Pancreas (tissue), 10 donors: ENCODE data around the gene TTLL10. TPM values are rescaled to one million over a fixed set of nuclear protein-coding genes. Genes with fewer than 3 reads are reported as not detected.
A peak's percentile ranks its signal among the peaks of the same experiment; 100 is the strongest.

Experiments used
- ATAC-seq, 4 donors: fragments of 200-7000 bp; cut with Tn5 transposase; one replicate each; pipeline versions ENCODE4 v1.8.0 to v1.9.1; 2020; ENCODE audit warnings: mild to moderate bottlenecking in 4 of 4, moderate library complexity in 4 of 4
- DNase-seq, 6 donors: peaks; one replicate each; pipeline ENCODE4 v3.0.0-alpha.2; 2020
- FAIRE-seq: peaks from 2 replicates; lab custom pipeline; 2012; peaks lifted over from hg19 to GRCh38; lab: Jason Lieb, UNC
- H3K27ac ChIP-seq, 4 donors: fragments of 200-600 bp; sonication (generic); 1 replicate in 3 of 4; 2 replicates in 1 of 4; pipeline versions ENCODE4 v1.5.0 to v1.8.0; 2020
- H3K27me3 ChIP-seq, 4 donors: fragments of 200-600 bp; one replicate each; pipeline ENCODE4 v1.8.0; 2021
- H3K36me3 ChIP-seq, 3 donors: fragments of 200-600 bp; sonication (generic) in 1 of 3; one replicate each; pipeline versions ENCODE4 v1.5.0 to v1.8.0; 2020 to 2021
- H3K4me1 ChIP-seq, 3 donors: fragments of 200-600 bp; one replicate each; pipeline ENCODE4 v1.8.0; 2021
- H3K4me3 ChIP-seq, 4 donors: fragments of 200-600 bp; sonication (generic) in 2 of 4; one replicate each; pipeline versions ENCODE4 v1.5.0 to v1.8.0; 2020 to 2021
- H3K9me3 ChIP-seq, 4 donors: fragments of 200-600 bp; one replicate each; pipeline ENCODE4 v1.8.0; 2021
- WGBS, 2 donors: extraction: QIAGEN DNeasy Blood & Tissue Kit; methylation state at CpG; one replicate each; pipeline ENCODE4 v1.1.7; 2013; 5-methylcytosine and 5-hydroxymethylcytosine counted together
- intact Hi-C, 3 donors: fragments of 100-400 bp; cut with DNase I; formaldehyde crosslinking; loops; one replicate each; pipeline versions ENCODE4 v1.11.1 to v1.14.2; 2022
- polyA plus RNA-seq, 2 donors: library from polyadenylated mRNA; stranded (reverse); fragments of 200-250 nt; gene quantifications; one replicate each; pipeline ENCODE4 v1.2.3, GENCODE V29; 2013
- total RNA-seq, 6 donors: library from RNA; stranded (reverse); fragmentation: NEBNext Ultra II Directional in 4 of 6; extraction: Animal tissue kit (Norgen Biotek cat#: 25700) in 4 of 6; gene quantifications; one replicate each; pipeline versions ENCODE4 v1.2.1 to v1.2.4, GENCODE V29; 2021 to 2023
- TF ChIP-seq, protein P1 (sequence below), 4 donors: fragments of 200-600 bp; sonication (generic) in 3 of 4; IDR thresholded peaks; one replicate each; pipeline versions ENCODE4 v1.5.0 to v1.8.0; 2021; ENCODE audit warnings: antibody characterized with exemption in 4 of 4
- donor health status: healthy with polysubstance abuse.
- donor health status: DM: no; HTN: no; CAD: no; lungs with moderate emphysema.
- donor health status: DM: no; HTN: no; CAD: no.
- donor health status: control.
- donor health status: control.
- donor health status: Bipolar disorder and iron deficiency.
- donor health status: DM: yes; HTN: yes; CAD: no.
- donor health status: DM: no; HTN: no; CAD: no.
- donor health status: DM: no; HTN: no; CAD: no.
- donor health status: DM: yes; HTN: yes; CAD: no.

TTLL10 gene
- total and polyA plus RNA-seq, 8 donors = 0.20 to 1.6 (median 0.41) TPM; not detected in 1

DNA sequence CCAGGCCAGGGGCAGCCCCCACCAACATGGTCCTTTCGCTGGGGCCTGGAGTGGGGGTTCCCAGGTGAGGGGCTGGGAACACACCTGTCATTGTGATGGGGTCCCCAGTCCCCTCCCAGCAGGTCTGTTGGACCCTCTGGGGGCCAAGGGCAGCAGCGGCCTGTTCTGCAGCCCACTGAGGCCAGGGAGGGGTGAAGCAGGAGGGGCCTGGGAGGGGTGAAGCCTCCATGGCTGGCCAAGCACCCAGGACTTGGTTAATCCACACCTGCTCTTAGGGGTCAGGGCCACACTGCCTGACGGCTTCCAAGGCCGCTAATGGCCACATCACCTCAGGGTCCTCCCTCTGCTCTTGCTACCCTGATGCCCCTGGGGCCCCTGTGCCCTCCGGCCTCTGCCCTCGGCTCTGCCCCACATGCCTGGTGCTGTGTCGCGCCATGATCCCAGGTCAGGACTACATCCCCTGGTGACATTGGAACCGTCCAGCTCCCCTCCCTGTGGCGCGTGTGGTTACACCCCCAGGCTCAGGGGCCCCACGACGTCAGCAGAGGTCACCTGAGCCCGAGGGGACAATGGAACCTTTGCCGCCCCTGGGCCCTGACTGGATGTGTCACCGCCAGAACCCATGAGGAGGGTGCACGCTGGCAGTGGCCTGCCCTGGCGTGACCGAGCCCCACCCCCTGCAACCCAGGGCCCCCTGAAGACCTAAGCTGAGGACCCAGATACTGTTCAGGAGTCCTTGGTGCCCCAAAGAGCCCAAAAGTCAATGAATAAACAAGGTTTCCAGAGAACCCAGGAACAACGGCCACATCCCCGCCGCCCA lies 25.7 kb downstream of the TTLL10 start:
- no peaks in the 10 kb centered on the region for H3K27me3 ChIP-seq
- no peaks in the 10 kb centered on the region for H3K9me3 ChIP-seq
- H3K4me1 ChIP-seq = no peaks in the 10 kb centered on the region
- intact Hi-C loops = no loop called here
- H3K27ac ChIP-seq = no peak overlapping the region
- DNase-seq = peak in 3 of 6 donors; percentile 16 to 73 (median 52)
- WGBS, 2 donors = 81 to 82% methylated on average over 22 of the region's 22 CpGs
- ATAC-seq = no peak
- H3K36me3 ChIP-seq = no peaks in the 10 kb centered on the region
- no peak for FAIRE-seq
- no peak overlapping the region for H3K4me3 ChIP-seq
- TF ChIP-seq, protein P1, sequence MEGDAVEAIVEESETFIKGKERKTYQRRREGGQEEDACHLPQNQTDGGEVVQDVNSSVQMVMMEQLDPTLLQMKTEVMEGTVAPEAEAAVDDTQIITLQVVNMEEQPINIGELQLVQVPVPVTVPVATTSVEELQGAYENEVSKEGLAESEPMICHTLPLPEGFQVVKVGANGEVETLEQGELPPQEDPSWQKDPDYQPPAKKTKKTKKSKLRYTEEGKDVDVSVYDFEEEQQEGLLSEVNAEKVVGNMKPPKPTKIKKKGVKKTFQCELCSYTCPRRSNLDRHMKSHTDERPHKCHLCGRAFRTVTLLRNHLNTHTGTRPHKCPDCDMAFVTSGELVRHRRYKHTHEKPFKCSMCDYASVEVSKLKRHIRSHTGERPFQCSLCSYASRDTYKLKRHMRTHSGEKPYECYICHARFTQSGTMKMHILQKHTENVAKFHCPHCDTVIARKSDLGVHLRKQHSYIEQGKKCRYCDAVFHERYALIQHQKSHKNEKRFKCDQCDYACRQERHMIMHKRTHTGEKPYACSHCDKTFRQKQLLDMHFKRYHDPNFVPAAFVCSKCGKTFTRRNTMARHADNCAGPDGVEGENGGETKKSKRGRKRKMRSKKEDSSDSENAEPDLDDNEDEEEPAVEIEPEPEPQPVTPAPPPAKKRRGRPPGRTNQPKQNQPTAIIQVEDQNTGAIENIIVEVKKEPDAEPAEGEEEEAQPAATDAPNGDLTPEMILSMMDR (IDR thresholded peaks at IDR 0.05) = no peak

DNA sequence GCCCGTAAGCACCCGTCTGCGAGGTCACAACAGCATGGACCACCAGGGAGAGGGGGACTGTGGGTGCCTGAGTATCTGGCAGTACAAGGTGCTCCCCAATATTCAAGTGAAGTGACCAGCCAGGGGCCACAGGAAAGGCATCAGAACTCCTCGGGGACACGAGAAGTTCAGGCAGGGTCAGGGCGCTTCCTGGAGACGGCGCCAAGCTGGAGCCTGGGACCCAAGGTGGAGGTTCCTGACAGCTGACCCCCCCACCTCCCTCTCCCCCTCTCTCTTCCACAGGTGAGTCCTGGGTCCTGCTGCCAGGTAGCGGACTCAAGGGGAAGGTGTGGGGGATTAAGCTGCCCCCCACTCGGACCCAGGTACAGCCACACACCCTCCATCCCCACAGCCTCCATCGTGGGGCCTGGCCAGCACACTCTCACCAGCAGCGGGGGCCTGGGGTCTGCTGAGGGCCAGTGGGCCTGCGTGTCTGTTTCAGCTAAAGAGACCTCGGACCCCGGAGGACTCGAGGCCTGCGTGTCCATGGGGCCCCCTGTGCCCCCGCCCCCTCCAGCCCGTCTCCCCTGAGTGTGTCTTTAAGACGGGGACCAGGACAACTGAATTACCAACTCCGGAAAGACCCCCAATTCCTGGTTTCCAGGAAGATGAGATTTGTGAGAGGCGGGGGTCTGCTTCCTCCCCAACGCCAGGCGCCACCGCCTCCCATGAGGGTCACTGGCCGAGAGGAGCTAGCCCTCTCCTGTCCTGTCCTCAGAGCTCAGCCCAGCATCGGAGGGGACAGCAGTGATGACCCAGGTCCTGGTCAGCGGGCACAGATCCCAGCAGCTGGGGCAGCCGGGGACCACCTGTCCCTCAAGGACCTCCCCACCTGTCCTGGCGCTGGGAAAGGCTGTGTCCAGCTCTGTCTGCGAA lies 26.5 kb downstream of the TTLL10 start:
- WGBS, 2 donors = 76 to 80% methylated on average over 31 of the region's 31 CpGs
- Histone ChIP-seq H3K27me3 (no peaks in the 10 kb centered on the region), H3K27ac (no peak overlapping the region), H3K36me3 (no peaks in the 10 kb centered on the region), H3K4me1 (no peaks in the 10 kb centered on the region), H3K4me3 (no peak overlapping the region), H3K9me3 (no peaks in the 10 kb centered on the region)
- ATAC-seq (peak in 1 of 4 donors; percentile 3), FAIRE-seq (no peak), DNase-seq (peak in 3 of 6 donors; percentile 31 to 61 (median 54))
- intact Hi-C loops = no loop called here
- TF ChIP-seq, protein P1 (IDR thresholded peaks at IDR 0.05) = no peak

GRCh38 chr1:1200876-1201810 lies 27.5 kb downstream of the TTLL10 start:
- ATAC-seq = peak; percentile 47 to 81 (median 62)
- no peaks in the 10 kb centered on the region for H3K36me3 ChIP-seq
- TF ChIP-seq, protein P1 (IDR thresholded peaks at IDR 0.05) = no peak
- intact Hi-C loops = no loop called here
- H3K4me3 ChIP-seq = peak overlapping the region; percentile 28 to 42 (median 33)
- 3 to 9% methylated on average over 15 to 109 of the region's 109 CpGs for WGBS, 2 donors
- DNase-seq = peak in 3 of 6 donors; percentile 51 to 78 (median 76)
- no peak overlapping the region for H3K27ac ChIP-seq
- H3K27me3 ChIP-seq = no peaks in the 10 kb centered on the region
- no peak for FAIRE-seq
- H3K4me1 ChIP-seq = no peaks in the 10 kb centered on the region
- H3K9me3 ChIP-seq = no peaks in the 10 kb centered on the region

DNA sequence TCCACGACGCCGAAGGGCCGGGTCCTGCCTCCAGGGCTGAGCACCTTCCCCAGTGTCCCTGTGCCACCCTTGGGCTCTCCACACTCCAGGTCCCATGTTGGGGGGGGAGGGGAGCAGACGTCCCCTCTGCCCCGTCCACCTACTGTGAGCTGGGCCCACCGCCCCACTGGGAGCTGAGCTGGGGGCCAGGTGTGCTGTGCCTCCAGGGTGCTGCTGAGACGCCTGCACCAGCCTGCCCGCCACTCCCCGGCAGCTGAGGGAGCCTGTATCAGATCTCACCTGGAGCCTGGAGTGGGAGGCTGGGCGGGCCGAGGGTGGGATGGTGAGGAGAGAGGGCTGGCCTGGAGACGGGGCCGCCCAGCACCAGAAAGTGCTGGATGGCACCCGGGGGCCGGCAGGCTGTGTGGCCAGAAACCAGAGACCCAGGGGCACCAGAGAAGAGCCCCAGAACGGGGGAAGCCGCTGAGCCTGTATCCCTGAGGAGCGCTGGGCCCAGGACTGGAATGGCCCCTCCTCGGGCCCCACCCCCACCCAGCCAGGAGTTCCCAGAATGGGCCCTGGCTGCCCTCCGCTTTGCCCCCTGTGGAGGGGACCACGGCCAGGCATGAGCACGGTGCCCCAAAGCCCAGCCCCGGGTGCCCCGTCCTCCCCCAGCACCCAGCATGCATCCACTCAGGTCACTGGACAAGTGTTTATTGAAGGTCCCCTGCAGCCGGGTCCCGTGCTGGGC lies 29.3 kb downstream of the TTLL10 start:
- Histone ChIP-seq H3K36me3 (no peaks in the 10 kb centered on the region), H3K4me1 (no peaks in the 10 kb centered on the region), H3K27me3 (no peaks in the 10 kb centered on the region), H3K27ac (no peak overlapping the region), H3K9me3 (no peaks in the 10 kb centered on the region), H3K4me3 (no peak overlapping the region)
- intact Hi-C loops = no loop called here
- DNase-seq (peak in 3 of 6 donors; percentile 27 to 70 (median 56)), ATAC-seq (no peak), FAIRE-seq (no peak)
- 54 to 78% methylated on average over 19 to 27 of the region's 27 CpGs for WGBS, 2 donors
- TF ChIP-seq, protein P1 (IDR thresholded peaks at IDR 0.05) = no peak
